ENCODE data around the gene ANGPTL2. TPM values are rescaled to one million over a fixed set of nuclear protein-coding genes. Genes with fewer than 3 reads are reported as not detected.
"Not testable (repeated sequence)": the region's sequence is repeated elsewhere in the genome, so short reads cannot be mapped to it uniquely, and the experiment has no call there.

Gene ANGPTL2
- total RNA-seq, 2 experiments from 2014 or later: not detected

DNA sequence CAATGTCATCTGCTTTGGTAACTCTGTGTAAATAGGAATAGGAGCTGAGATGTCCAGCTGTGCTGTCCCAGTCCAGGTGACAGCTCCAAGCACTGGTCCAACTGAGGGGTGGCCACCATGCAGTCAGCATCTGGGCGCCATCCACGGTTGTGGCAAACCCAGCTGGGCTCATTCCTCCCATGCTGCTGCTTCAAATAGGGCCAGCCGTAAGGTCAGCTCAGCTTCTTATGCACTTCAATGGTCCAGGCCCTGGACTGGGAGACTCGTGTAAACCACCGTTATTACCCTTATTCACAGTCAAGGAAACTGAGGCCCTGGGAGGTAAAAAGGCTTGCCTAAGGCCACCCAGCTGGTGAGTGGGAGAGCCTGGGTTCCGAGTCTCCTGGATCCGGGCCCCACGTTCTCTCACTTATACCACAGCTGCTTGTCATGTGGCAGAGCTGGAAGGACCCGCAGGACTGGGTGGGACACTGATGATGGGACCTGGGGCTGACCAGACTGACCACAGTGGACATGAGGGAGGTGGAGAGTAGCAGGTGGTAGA is 38.7 kb upstream of the ANGPTL2 start:
- no peak overlapping the region for H3K27ac Mint-ChIP-seq
- no peak overlapping the region for H3K4me3 Mint-ChIP-seq
- no peaks in the 10 kb centered on the region for H3K9me3 Mint-ChIP-seq
- no peak for DNase-seq
- H3K27me3 Mint-ChIP-seq: no peaks in the 10 kb centered on the region
- peaks cover 9% of the 10 kb centered on the region for H3K4me1 Mint-ChIP-seq
- no peaks in the 10 kb centered on the region for H3K36me3 Mint-ChIP-seq

DNA sequence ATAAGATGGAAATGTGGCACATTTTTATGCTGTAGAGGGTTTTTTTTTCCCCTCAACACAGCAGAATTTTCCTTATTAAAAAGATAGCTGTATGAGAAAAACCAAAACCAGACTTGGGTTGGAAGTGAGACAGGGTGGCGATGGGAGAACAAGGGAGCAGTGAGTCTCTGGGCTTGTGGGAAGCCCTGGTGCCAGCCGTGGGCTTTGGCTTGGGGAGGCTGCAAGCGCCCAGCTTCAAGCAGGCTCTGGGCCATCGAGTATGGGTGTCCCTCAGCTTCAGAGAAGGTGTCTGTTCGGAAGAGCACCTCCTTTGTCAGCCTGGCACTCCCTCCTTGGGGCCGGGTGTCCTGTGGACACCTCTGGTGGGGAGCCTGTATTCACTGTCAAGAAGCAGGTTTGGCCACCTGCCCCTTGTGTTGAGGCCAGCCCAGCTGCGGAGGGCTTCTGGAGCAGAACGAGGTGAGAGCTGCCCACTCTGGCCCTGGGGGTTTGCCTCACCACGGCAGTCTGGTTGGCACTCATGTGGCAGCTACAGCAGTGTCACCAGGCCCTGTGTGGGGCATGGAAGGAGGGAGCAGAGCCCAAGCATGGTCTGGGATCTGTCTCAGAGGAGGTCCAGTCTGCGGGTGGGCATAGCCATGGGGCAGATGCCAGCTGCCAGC is 37.6 kb upstream of the ANGPTL2 start:
- Mint-ChIP-seq H3K4me1 (peaks cover 9% of the 10 kb centered on the region), H3K27ac (no peak overlapping the region), H3K27me3 (no peaks in the 10 kb centered on the region), H3K9me3 (no peaks in the 10 kb centered on the region), H3K4me3 (no peak overlapping the region), H3K36me3 (no peaks in the 10 kb centered on the region)
- no peak for DNase-seq

DNA sequence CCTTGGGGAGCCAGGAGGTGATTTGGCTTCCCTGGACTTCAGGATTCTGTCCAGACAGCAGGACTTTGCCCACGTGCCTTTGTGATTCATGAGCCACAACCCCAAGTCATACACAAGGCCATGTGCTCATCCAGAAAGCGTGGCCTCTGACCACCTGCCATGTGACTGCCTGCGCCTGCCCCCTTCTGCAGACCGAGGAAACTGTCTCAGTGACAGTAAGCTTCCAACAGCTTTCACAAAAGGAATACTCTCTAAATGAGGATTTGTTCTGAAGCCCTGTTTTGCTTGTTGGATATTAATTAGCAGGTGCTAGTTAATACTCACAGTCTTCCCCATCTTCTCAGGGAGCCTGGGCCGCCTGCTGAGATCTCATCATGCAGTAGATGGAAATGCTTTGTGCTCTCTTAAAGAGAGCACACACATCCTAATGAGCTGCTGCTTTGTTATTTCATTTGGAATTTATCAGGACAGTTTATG is 36.9 kb upstream of the ANGPTL2 start:
- H3K27ac Mint-ChIP-seq: no peak overlapping the region

DNA sequence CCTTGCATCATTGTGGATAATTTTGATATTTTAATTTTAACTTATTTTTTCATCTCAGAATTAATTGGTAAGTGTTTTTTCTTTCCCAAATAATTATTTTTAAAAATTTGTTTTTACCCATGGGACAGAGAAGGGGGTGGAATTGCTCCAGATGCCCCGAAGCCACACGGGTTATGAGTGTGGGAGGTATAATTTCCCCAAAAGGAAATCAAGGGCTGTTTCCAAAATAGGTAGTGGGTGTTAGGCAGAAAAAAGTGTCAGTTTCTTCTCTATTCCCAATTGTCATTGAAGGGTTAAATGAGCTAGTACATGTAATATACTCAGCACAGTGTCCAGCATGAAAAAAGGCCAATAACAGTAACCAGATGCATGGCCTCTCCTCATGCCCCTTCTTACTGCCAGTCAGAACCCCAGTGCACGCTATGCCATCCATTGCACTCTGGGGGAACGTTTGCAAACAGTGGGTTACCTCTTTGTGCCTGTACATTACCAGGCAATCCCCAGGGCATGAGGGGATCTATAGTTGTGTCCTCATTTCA is 36.4 kb upstream of the ANGPTL2 start:
- Mint-ChIP-seq H3K27ac (no peak overlapping the region), H3K4me1 (peaks cover 15% of the 10 kb centered on the region), H3K4me3 (no peak overlapping the region), H3K9me3 (no peaks in the 10 kb centered on the region), H3K36me3 (no peaks in the 10 kb centered on the region), H3K27me3 (no peaks in the 10 kb centered on the region)
- DNase-seq: no peak

More for the DNA sequence above, 36.9 kb upstream of the ANGPTL2 start:
- no peak overlapping the region for H3K4me3 Mint-ChIP-seq
- H3K36me3 Mint-ChIP-seq: no peaks in the 10 kb centered on the region
- H3K27me3 Mint-ChIP-seq: no peaks in the 10 kb centered on the region
- no peaks in the 10 kb centered on the region for H3K9me3 Mint-ChIP-seq
- no peak for DNase-seq
- H3K4me1 Mint-ChIP-seq: peaks cover 12% of the 10 kb centered on the region

DNA sequence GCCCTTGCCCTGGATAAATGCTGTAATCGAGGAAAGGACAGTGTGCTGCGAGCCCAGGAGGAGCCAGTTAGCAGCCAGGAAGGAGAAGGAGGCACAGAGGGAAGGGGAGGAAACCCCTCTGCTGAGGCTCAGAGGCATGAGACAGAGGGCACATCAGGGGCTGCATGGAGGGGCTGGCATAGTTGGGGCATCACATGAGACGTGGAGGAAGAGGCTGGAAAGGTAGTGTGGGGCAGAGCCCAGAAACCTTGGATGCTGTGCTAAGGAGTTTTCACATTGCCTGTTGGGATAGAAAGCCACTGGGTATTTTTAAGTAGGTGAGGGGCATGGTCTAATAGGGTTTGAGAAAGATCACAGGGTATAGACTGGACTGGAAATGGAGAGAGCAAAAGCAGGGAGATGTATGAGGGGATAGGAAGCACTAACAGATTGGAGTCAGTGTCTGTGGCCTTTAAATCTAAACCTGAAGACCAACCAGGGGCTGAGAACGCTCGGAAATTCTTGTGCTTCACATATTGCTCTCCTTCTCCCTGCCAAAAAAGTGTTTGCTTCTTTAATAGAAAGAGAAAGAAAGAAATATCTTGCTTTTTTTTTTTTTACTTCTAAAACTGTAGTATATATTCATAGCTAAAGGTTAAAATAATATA is 33.0 kb upstream of the ANGPTL2 start:
- Mint-ChIP-seq H3K27ac (no peak overlapping the region), H3K36me3 (no peaks in the 10 kb centered on the region), H3K9me3 (no peaks in the 10 kb centered on the region), H3K4me1 (peaks cover 6% of the 10 kb centered on the region), H3K4me3 (no peak overlapping the region), H3K27me3 (no peaks in the 10 kb centered on the region)
- no peak for DNase-seq

DNA sequence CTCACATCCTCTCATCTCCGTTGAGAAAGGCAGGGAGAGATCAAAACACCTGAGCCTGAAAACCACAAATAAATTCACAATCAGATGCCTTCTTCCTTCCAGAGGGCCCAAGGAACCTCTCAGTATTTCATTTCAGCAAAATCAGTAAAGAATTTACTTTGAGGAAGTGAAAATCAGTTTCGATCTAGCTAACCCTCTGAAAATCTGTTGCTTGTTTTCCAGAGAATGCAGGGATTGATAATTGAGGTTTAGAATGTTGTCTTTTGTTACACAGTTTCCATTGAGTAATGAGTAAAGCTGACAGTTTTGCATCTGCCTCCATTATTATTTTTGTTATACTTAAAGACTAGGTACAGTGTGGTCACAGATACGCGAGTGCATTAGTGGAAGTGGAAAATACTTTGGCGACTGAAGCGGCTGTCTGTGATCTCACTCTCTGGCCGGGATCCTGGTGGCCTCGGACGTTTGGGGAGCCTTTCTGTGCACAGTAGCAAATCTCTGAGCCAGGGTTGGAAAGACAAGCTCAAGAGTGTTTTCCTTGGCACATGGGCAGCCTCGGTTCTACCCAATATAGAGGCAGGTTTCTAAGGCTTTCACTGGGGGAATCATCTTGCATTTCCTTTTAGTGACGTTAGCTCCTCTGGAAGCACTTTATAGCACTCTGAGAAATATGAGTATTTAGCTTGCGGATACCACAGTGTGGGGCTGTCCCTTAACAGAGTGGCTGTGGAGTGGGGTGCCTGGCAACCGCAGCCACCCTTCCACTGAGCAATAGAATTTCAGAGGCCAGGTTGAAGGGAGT is 32.2 kb upstream of the ANGPTL2 start:
- H3K27me3 Mint-ChIP-seq: no peaks in the 10 kb centered on the region
- no peak overlapping the region for H3K27ac Mint-ChIP-seq
- no peaks in the 10 kb centered on the region for H3K36me3 Mint-ChIP-seq
- no peak for DNase-seq
- no peaks in the 10 kb centered on the region for H3K9me3 Mint-ChIP-seq
- no peak overlapping the region for H3K4me3 Mint-ChIP-seq
- H3K4me1 Mint-ChIP-seq: peaks cover 6% of the 10 kb centered on the region

DNA sequence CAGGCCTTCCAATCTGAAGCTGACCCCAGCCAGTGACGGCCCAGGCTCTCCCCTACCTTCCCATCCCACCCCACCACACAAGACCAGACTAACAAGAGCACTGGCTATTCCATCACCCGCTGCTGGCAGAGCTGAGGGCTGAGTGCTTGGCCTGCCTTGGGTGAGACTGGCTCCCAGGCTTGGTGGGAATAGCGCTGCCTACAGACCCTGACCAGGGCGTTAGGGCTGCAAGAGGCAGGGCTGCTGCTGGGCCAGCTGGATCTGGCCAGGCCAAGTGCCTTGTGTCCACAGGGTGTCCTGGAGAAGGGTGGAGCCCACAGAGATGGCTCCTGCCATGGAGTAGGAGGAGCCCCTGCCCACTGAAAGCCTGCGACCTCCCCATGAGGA is 31.6 kb upstream of the ANGPTL2 start:
- no peaks in the 10 kb centered on the region for H3K9me3 Mint-ChIP-seq
- no peak overlapping the region for H3K4me3 Mint-ChIP-seq
- peaks cover 6% of the 10 kb centered on the region for H3K4me1 Mint-ChIP-seq
- no peaks in the 10 kb centered on the region for H3K27me3 Mint-ChIP-seq
- DNase-seq: no peak
- H3K36me3 Mint-ChIP-seq: no peaks in the 10 kb centered on the region
- no peak overlapping the region for H3K27ac Mint-ChIP-seq

DNA sequence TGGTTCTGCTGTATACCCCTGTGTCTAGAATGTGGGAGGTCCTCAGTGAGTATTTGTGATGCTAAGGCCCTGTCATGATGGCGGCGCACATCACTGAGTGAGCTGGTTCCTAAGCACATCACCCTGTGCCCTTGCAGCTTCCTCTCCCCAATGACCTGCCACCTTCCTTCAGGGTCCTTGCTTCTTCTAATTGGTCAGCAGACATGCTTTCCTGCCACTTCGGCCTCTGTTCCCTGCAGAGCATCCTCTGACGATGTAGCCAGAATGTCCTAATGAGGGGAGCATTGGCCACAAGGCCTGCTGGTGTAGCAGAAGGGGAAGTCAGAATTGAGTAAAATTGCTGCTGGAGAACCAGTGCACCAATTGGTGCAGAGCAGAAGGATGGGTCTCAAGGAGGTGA is 31.1 kb upstream of the ANGPTL2 start:
- H3K9me3 Mint-ChIP-seq: no peaks in the 10 kb centered on the region
- no peaks in the 10 kb centered on the region for H3K27me3 Mint-ChIP-seq
- H3K36me3 Mint-ChIP-seq: no peaks in the 10 kb centered on the region
- DNase-seq: no peak
- no peak overlapping the region for H3K27ac Mint-ChIP-seq
- H3K4me3 Mint-ChIP-seq: no peak overlapping the region
- H3K4me1 Mint-ChIP-seq: peaks cover 6% of the 10 kb centered on the region

DNA sequence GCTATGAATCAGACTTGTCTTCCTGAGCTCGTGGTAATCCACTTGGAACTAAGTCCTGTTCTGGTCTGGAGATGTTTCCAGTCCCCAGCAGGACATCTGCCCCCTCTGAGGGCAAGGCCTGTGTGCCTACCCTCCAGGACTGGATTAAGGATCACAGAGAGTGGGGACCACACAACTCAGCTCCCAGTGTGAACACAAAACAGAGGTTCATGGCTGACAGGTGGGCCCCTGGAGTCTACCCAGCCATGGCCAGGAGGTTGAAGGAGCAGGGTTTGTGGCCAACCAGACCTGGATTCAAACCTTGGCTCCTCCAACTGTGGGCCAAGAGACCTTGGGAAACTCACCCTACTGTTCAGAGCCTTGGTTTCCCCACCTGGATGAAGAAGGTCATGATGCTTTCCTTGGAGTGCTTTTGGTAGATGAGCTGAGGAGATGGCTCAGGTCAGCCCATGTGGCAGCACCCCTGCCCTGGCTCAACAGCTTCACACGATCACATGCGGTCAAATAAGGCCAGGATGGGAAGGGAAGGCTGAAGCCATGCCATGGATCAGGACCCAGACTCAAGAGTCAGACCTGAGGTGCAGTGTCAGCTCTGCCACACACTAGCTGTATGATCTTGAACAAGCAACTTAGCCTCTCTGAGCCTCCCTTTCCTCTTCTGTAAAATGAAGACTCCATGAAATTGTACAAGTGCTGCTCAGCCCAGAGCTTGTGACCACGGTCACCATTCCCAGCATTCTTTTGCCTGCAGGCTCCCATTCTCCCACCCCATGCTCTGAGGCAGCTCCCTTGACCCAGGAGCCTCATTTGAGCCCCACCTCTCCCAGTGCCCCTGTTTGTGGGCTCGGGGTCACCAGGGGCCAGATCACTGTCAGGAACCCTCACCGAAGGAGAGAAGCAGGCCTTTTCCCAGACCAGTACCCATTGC is 27.3 kb upstream of the ANGPTL2 start:
- H3K27me3 Mint-ChIP-seq: no peaks in the 10 kb centered on the region
- no peak overlapping the region for H3K27ac Mint-ChIP-seq
- no peak for DNase-seq

DNA sequence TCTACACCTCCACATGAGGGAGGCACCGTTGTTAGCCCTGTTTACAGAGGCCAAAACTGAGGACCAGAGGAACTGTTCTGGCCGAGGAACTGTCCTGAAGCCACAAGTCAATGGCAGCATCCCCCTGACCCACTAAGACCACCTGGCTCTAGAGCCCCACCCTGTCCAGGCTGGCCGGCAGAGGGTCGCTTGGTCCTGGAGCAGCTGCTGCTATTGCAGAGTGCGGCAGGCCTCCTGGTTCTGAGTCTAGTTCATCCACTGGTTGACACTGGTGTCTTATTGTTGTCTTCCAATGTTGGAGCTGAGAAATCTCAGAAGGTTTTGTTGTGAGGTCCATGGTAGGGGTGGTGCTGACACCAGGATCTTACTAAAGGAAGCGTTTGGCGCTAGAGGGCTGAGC is 26.6 kb upstream of the ANGPTL2 start:
- peaks cover 4% of the 10 kb centered on the region for H3K9me3 Mint-ChIP-seq
- no peak overlapping the region for H3K4me3 Mint-ChIP-seq
- no peaks in the 10 kb centered on the region for H3K4me1 Mint-ChIP-seq
- H3K36me3 Mint-ChIP-seq: no peaks in the 10 kb centered on the region
- no peaks in the 10 kb centered on the region for H3K27me3 Mint-ChIP-seq
- no peak overlapping the region for H3K27ac Mint-ChIP-seq
- no peak for DNase-seq

More for the DNA sequence above, 27.3 kb upstream of the ANGPTL2 start:
- Mint-ChIP-seq H3K4me1 (peaks cover 6% of the 10 kb centered on the region), H3K4me3 (no peak overlapping the region), H3K9me3 (peaks cover 4% of the 10 kb centered on the region), H3K36me3 (no peaks in the 10 kb centered on the region)

DNA sequence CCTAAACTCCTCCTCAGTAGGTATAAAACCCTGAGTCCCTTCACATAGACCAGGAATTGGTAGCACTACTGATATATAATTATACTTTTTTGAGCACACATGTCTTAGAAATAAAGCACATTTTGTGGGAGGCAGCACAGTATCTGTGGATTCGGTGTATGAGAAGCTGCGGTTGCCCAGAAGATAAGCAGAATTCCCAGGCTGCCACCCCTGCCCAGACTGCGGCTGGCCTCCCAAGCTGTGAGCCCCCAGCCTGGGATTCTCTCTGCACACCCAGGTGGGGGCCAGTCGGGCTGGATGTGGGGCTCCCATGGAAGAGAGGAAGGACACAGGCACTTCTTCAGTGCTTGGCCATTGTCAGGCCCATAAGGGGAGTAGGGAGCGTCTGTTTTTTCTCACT is 25.6 kb upstream of the ANGPTL2 start:
- H3K27ac Mint-ChIP-seq: no peak overlapping the region
- no peaks in the 10 kb centered on the region for H3K27me3 Mint-ChIP-seq
- H3K4me1 Mint-ChIP-seq: no peaks in the 10 kb centered on the region
- no peak for DNase-seq
- no peak overlapping the region for H3K4me3 Mint-ChIP-seq
- H3K36me3 Mint-ChIP-seq: no peaks in the 10 kb centered on the region
- peaks cover 4% of the 10 kb centered on the region for H3K9me3 Mint-ChIP-seq

DNA sequence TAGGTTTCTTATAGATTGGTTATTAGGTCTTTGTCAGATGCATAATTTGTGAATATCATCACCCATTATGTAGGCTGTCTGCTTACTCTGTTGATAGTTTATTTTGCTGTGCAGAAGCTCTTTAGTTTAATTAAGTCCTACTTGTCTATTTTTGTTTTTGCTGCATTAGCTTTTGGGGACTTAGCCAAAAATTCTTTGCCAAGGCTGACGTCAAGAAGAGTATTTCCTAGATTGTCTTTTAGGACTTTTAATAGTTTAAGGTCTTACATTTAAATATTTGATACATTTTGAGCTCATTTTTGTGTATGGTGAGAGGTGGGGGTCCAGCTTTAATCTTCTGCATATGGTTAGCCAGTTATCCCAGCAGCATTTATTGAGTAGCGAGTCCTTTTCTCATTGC is 24.8 kb upstream of the ANGPTL2 start:
- H3K27me3 Mint-ChIP-seq: no peaks in the 10 kb centered on the region
- no peak overlapping the region for H3K27ac Mint-ChIP-seq
- no peaks in the 10 kb centered on the region for H3K4me1 Mint-ChIP-seq
- no peaks in the 10 kb centered on the region for H3K36me3 Mint-ChIP-seq
- H3K4me3 Mint-ChIP-seq: no peak overlapping the region
- H3K9me3 Mint-ChIP-seq: peaks cover 4% of the 10 kb centered on the region
- no peak for DNase-seq

DNA sequence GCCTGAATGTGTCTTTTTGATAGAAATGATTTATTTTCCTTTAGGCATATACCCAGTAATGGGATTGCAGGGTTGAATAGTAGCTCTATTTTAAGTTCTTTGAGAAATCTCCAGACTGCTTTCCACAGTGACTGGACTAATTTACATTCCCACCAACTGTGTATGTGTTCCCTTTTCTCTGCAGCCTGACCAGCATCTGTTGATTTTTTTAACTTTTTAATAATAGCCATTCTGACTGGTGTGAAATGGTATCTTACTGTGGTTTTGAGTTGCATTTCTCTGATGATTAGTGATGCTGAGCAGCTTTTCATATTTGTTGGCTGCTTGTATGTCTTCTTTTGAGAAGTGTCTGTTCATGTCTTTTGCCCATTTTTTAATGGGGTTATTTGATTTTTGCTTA is 24.4 kb upstream of the ANGPTL2 start:
- not testable (repeated sequence) for H3K4me3 Mint-ChIP-seq, H3K27me3 Mint-ChIP-seq, H3K9me3 Mint-ChIP-seq, H3K27ac Mint-ChIP-seq, H3K4me1 Mint-ChIP-seq, DNase-seq, H3K36me3 Mint-ChIP-seq

DNA sequence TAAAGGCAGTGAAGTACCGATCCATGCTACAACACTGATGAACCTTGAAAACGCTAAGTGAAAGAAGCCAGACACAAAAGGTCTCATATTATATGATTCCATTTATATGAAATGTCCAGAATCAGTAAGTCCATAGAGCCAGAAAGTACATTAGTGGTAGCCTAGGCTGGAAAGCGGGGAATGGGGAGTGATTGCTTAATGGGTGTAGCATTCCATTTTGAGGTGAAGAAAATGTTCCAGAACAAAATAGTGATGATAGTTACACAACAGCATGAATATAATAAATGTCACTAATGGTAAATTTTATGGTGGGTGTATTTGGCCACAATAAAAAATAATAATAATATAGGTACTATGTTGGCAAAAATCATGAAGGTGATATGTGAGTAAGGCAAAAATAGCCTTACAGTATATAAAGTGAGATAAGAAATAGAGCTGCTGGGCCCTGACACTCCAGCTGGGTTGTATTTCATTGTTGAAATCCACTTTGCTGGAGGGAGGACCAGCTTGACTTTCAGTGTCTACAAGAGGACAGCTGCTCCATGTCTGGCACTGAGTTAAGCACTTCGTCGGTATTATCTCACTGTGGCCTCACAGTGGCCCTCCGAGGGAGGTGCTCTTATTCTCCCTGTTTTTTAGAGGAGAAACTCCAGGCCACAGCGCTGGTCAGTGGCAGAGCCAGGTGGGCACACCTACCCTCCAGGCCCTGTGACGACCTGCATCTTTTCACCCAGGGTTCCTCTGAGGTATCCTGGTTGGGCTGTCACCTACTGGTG is 22.4 kb upstream of the ANGPTL2 start:
- Mint-ChIP-seq H3K4me3 (no peak overlapping the region), H3K4me1 (no peaks in the 10 kb centered on the region), H3K36me3 (no peaks in the 10 kb centered on the region), H3K27me3 (no peaks in the 10 kb centered on the region), H3K27ac (no peak overlapping the region), H3K9me3 (peaks cover 4% of the 10 kb centered on the region)
- DNase-seq: no peak
